SHP77 (cell line): ENCODE data around the gene RNF144A.

Experiments
- DNase-seq, 2 experiments: peaks; one replicate each; lab custom pipeline; 2025; lab: John Stamatoyannopoulos, UW

RNF144A gene

DNA sequence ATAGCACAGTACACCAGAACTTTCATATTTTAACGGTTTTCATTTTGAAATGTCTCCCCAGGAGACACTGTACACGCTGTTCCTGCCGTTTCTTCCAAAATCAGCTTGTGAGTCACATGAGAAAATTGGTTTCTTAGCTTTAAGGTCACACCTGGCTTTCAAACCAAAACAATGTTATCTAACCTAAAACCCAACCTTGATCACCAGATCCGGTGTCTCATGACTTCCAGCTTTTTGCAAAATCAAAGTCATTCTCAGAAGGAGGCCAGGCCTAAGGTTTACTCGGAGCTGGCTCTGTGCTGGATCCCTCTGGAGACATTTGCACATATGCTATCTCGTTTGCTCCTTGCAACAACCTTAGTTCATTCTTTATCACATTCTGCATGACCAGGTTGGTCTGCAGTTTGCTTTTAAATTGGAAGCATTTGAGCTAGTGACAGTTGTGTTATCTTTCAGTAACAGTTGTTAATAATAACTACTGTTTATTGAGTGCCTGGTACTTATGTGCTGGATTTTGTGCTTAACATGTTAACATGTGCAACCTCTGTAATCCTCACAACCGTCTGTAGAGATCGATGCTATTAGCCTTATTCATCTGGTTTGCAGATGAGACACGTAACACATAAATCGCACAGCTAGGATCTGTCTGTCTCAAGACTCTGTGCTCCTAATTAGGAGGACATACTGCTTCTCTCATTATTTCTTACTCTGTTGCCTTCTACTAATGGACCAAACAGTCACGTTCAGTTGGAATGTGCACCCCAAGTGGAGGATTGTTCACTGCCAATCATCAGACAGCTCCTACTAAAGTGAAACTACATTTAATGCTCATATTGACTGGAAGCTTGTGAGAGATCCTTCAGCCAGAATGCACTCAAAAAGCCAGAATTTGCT is 105.5 kb downstream of the RNF144A start:
- DNase-seq = no peak

DNA sequence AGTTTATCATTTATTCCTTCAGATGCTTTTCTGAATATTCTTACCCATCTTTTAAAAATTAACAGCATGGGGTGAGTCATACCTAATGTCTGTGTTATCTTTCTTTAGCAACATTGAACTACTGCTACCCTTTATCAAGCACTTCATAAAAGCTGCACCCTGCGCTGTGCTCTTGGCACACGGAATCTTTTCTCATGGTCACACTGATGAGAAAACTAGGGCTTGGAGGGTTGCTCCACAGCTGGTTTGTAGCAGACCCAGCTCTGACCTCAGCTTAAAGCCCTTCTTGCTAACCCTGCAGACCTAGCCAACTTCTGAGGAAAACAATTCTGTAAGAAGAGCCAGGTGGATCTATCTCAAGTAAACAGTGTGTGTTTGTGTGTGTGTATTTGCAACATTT is 106.3 kb downstream of the RNF144A start:
- DNase-seq = no peak

DNA sequence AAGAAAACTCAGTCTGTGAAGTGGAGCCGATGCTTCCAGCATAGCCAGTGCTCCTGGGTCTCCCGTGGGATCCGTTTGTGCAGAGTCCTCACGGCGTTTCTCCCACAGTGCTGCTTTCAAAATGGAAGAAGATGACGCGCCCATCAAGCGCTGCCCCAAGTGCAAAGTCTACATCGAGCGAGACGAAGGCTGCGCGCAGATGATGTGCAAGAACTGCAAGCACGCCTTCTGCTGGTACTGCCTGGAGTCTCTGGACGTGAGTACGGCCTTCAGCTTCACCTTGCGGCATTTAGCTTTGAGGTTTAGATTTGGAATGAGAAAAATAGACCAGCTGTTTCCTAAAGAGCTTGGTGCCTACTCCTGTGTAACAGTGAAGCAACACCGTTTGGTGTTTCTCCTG is 107.0 kb downstream of the RNF144A start:
- no peak for DNase-seq

GRCh38 chr2:7025082-7025481 is 107.9 kb downstream of the RNF144A start:
- DNase-seq = no peak

DNA sequence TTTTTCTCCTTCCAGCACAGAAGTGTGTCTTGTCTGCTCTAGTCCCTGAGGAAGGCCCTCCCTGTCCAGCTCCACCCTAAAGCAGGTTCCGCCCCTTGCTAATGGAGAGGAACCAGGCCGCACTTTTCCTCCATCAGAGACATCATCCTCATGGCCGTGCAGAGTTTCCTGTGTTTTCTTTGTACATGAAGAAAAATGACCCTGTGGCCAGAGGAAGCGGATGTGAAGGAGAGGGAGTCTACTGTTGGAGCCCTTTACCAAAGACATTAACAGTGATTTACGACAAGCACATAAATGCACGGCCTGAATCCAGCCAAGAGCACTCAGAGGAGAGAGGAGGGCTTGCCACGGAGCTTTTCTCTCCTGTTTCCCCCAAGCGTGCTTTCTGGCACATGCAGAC is 109.5 kb downstream of the RNF144A start:
- DNase-seq = peak; percentile 77 to 81

DNA sequence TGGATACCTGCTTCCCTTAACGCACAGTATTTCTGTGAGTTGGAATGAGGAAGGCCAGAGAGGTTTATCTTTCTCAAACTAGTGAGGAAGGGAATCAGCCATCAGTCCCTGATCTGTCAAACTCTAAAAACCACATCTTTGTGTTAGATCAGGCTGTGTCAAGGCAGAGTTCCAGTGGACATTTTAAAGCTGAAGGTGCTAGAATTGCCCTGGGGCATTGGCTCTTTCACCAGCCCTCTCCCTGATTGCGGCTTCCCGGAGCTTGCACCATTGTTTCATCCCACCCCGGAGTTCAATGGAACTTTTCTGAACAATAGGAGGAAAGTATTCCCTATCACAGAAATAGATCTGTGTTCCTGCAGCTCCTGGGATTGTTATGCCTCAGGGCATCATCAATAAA is 110.2 kb downstream of the RNF144A start:
- no peak for DNase-seq

DNA sequence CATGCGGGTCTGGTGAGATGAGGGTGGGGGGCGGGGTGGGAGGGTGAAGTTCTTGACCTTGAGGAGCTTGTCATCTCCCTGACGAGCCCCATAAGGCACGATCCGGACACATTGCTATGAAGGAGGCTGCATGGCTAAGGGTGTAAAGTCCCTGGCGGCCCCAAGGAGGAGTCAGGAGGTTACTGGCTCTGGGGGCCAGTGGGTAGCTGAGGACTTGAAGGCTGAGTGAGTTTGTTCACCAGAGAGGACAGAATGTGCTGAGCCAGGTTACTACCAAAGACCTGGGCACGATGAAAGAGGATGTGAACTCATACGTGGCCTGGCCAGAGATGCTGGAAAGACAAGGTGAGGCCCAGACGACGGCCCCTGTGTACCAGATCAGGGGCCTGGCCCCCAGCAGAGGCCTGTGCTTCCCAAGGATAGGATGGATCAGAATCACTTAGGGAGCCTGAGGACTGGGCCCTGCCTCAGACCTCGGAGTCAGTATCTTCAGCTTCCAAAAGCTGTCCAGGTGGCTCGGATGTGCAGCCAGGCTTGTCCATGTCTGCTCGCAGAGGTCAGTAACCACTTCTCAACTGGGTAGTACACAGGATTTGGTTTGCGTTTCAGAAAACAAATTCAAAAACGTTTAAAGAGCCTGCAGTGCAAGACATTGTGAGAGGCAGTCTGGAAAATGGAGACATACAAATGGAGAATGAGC is 110.9 kb downstream of the RNF144A start:
- no peak for DNase-seq

- DNase-seq = no peak
These were observed 111.6 kb downstream of the RNF144A start for GRCh38 chr2:7028846-7029245.

GRCh38 chr2:7029291-7030059 is 112.3 kb downstream of the RNF144A start:
- DNase-seq = peak in 1 of 2 experiments; percentile 68

DNA sequence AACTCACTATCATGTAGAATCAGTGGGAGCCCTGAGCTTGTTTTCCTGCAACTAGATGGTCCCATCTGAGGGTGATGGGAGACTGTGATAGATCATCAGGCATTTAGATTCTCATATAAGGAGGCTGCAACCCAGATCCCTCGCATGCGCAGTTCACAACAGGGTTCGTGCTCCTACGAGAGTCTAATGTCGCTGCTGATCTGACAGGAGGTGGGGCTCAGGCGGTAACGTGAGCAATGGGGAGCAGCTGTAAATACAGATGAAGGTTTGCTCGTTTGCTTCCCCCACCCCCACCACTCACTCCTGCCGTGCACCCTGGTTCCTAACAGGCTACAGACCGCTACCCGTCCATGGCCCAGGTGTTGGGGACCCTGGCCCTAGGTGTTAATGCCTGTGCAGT is 113.6 kb downstream of the RNF144A start:
- peak; percentile 71 to 89 for DNase-seq

DNA sequence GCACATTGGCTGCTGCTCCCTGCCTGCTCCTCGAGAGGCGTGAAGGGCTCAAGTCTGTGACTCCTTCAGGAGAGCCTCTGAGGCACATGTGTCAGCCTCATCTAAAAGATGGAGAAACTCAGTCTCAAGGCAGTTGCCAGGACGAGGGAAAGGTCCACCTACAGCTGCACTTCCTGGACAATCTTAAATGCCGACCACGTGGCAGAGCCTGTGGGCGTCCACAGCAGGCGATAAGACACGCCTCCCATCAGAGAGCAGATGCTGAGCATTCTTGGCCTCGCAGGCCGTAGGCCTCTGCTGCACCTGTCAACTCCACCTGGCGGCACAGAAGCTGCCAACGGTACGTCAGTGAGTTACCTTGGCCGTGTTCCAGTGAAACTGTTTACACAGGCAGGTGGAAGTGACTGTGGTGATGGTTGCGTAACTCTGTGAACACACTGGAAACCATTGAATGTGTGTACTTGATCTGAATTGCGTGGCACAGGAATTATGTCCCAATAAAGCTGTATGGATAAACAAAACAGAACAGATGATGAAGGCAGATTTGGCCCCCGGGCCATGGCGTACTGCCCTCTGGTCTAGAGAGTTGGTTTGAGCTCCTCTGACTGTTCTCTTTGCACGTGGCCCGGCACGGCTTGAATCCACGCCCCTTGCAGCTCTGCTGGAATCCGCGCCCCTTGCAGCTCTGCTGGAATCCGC is 114.5 kb downstream of the RNF144A start:
- DNase-seq = peak; percentile 100

DNA sequence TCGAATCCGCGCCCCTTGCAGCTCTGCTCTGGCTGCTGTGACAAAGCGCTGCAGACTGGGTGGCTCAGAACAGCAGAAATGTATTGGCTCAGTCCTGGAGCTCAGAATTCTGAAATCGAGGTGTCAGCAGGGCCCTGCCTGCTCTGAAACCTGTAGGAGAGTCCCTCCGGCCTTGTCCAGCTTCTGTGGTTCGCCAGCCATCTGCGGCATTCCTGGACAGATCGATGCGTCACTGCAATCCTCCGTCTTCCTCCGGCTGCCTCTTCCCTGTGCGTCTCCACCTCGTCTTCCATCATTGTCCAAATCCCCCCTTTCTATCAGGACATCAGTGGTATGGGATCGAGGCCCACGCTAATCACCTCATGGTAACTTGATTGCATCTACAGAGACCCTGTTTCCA is 115.2 kb downstream of the RNF144A start:
- DNase-seq = no peak

DNA sequence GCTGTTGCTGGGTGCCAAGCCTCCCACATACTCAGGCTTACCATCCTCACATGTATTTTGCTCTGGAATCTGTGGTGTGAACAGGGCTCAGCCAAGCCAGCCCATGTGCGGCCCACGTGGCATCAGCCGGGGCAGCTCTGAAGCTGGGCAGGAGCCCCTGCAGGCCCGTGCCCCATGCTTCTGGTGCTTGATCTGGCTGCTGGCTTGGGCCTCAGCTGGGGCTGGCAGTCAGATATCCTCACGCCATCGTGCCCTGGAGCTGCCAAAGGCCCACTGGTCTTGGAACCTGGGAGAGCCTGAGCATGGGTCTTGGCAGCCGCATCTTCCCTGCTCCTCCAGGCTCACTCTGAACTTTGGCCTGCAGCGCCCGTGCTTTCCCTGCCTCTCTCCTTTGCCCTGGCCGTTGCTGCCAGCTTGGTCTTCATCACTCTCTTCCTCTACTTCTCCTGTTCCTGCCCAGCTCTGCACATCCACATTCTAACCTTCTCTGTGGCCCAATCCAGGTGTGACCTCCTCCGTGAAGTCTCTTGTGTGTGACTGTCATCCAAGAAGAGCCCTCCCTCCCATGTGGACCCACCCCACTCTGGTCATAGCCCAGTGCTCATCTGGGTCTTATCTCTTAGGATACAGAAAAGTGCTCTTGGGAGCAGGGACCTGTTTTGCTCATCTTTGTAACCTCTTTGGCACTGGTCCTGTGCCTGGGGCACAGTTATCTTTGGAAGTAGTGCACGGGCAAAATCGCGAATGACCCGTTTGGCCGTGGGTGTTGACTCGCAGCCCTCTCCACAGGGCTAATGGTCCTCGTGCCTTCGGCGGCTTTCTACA is 116.1 kb downstream of the RNF144A start:
- DNase-seq = no peak

DNA sequence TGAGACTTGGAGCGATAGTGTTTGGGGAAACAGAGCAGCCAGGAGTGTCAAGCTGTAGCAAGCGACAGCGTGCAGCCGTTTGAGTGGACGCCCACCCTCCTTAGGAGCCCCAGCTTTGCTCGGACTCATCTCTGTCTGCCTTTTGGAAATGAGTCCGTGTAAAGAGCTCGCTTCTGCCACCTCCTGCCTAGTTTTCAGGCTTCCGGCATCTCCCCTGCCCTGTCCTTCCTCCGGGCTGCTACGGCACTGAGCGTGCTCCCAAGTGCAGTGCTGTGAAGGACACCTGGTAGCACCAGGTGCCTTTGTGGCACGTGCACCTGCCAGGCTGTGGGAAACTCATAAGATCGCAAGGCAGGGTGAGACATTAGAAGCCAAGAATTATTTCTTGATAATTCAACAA is 117.1 kb downstream of the RNF144A start:
- DNase-seq = peak; percentile 32 to 49

GRCh38 chr2:7035884-7036283 is 118.7 kb downstream of the RNF144A start:
- DNase-seq = no peak

GRCh38 chr2:7037340-7038333 is 120.4 kb downstream of the RNF144A start:
- peak; percentile 62 for DNase-seq

DNA sequence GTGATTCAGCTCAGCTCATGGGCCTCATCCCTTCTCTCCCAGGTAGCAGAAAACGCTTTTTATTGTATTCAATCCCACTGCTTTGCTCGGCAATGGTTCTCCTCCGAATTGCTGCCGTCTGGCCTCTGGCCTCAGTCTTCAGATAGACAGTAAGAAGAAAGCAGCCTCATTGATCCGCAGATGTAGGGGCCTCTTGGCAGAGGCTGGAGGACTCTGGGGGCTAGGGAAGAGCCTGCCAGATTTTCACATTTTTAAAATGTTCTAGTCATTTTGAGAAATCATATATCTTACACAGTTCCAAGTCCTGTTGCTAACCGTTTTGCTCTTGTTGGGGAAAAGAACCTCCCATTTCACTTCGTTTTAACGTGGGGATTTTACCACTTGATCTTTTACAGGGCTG is 123.3 kb downstream of the RNF144A start:
- DNase-seq = no peak

- DNase-seq = no peak
These were observed 124.2 kb downstream of the RNF144A start for GRCh38 chr2:7041421-7041820.

DNA sequence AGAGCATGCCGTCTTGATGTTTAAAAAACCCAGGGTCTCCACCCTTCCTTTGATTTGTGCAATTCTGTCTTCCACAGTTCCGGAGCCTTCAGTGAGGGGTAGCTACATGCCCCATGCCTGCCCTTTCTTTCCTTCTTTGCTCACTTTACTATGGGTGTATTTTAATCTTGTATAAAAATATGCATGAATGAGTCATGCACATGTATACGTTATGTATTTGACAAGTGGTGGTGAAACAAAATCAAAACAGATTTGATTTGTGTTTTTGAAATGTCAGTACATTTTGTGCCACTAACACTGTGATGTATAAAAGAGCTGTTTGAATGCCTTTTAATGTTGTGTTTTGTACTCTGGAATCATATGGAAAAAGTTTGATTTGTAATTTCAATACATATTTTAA is 126.5 kb downstream of the RNF144A start:
- DNase-seq = no peak
